ENCODE measurements around the gene GINS3.

- TF ChIP-seq CTCF (IDR thresholded peaks at IDR 0.05) (no peak), POLR2A (IDR thresholded peaks at IDR 0.05) (no peak)
Observed at GRCh38 chr16:58421529-58421928, 29.3 kb downstream of the GINS3 start.
